H9 (cell line): ENCODE measurements around the gene SERINC1. TPM values are rescaled to one million over a fixed set of nuclear protein-coding genes. Genes with fewer than 3 reads are reported as not detected.

Experiments used
- DNase-seq: peaks from one replicate; pipeline ENCODE4 v3.0.0-alpha.2; 2017
- H2AFZ ChIP-seq: one replicate; pipeline ENCODE4 v1.6.1; 2013; ENCODE audit warnings: mild to moderate bottlenecking, low read length, control low read depth, moderate library complexity
- H2AK5ac ChIP-seq: 2 replicates; pipeline ENCODE4 v1.6.1; 2013; ENCODE audit warnings: low read length, control low read depth, mixed read lengths; ENCODE audit not compliant: insufficient read length
- H2BK120ac ChIP-seq: one replicate; pipeline ENCODE4 v1.6.1; 2013; ENCODE audit warnings: low read depth, mild to moderate bottlenecking, low read length, control low read depth, inconsistent platforms; ENCODE audit not compliant: poor library complexity, severe bottlenecking
- H2BK12ac ChIP-seq: 2 replicates; pipeline ENCODE4 v1.6.1; 2013; ENCODE audit warnings: low read length, control low read depth, mixed read lengths, low read depth; ENCODE audit not compliant: insufficient read length
- H2BK15ac ChIP-seq: 2 replicates; pipeline ENCODE4 v1.6.1; 2013; ENCODE audit warnings: low read depth, low read length, control low read depth
- H2BK20ac ChIP-seq: one replicate; pipeline ENCODE4 v1.6.1; 2013; ENCODE audit warnings: low read depth, mild to moderate bottlenecking, low read length, control low read depth, inconsistent platforms; ENCODE audit not compliant: poor library complexity, severe bottlenecking
- H2BK5ac ChIP-seq: 2 replicates; pipeline ENCODE4 v1.6.1; 2013; ENCODE audit warnings: low read length, control low read depth, mixed read lengths; ENCODE audit not compliant: insufficient read length
- H3K14ac ChIP-seq: 2 replicates; pipeline ENCODE4 v1.6.1; 2013; ENCODE audit warnings: low read length, control low read depth; ENCODE audit not compliant: insufficient read depth
- H3K18ac ChIP-seq: 2 replicates; pipeline ENCODE4 v1.6.1; 2013; ENCODE audit warnings: low read depth, mild to moderate bottlenecking, mixed read lengths, low read length, control low read depth; ENCODE audit not compliant: insufficient read length
- H3K23ac ChIP-seq: 2 replicates; pipeline ENCODE4 v1.6.1; 2013; ENCODE audit warnings: low read length, control low read depth, mixed read lengths, low read depth; ENCODE audit not compliant: insufficient read length
- H3K23me2 ChIP-seq: 2 replicates; pipeline ENCODE4 v1.6.1; 2013; ENCODE audit warnings: low read depth, mild to moderate bottlenecking, mixed read lengths, low read length, control low read depth; ENCODE audit not compliant: insufficient read length, poor library complexity, severe bottlenecking
- H3K27ac ChIP-seq: 2 replicates; pipeline ENCODE4 v1.5.1; 2013; ENCODE audit warnings: low read length, control low read depth, mixed read lengths, low read depth; ENCODE audit not compliant: insufficient read length
- H3K27me3 ChIP-seq: 2 replicates; pipeline ENCODE4 v1.6.1; 2013; ENCODE audit warnings: low read length, control low read depth, inconsistent platforms; ENCODE audit not compliant: insufficient read depth
- H3K4ac ChIP-seq: 2 replicates; pipeline ENCODE4 v1.6.1; 2013; ENCODE audit warnings: low read depth, mild to moderate bottlenecking, control low read depth, inconsistent platforms, low read length, moderate library complexity
- H3K4me1 ChIP-seq: 2 replicates; pipeline ENCODE4 v1.6.1; 2013; ENCODE audit warnings: low read length, control low read depth, inconsistent platforms; ENCODE audit not compliant: insufficient read depth
- H3K4me2 ChIP-seq: 2 replicates; pipeline ENCODE4 v1.6.1; 2013; ENCODE audit warnings: low read length, control low read depth, mixed read lengths; ENCODE audit not compliant: insufficient read length, insufficient read depth
- H3K56ac ChIP-seq: 2 replicates; pipeline ENCODE4 v1.6.1; 2013; ENCODE audit warnings: low read depth, mild to moderate bottlenecking, mixed read lengths, low read length, control low read depth; ENCODE audit not compliant: insufficient read length
- H3K79me1 ChIP-seq: 2 replicates; pipeline ENCODE4 v1.6.1; 2013; ENCODE audit warnings: low read depth, mild to moderate bottlenecking, moderate library complexity, low read length, control low read depth, inconsistent platforms; ENCODE audit not compliant: insufficient read depth, poor library complexity, severe bottlenecking
- H3K79me2 ChIP-seq: 2 replicates; pipeline ENCODE4 v1.6.1; 2013; ENCODE audit warnings: low read length, control low read depth, inconsistent platforms; ENCODE audit not compliant: insufficient read depth
- H3K9ac ChIP-seq: 2 replicates; pipeline ENCODE4 v1.6.1; 2013; ENCODE audit warnings: low read length, control low read depth, mixed read lengths; ENCODE audit not compliant: insufficient read length; ENCODE audit errors: extremely low read depth
- H3K9me3 ChIP-seq: one replicate; pipeline ENCODE4 v1.6.1; 2013; ENCODE audit warnings: low read depth, low read length, inconsistent platforms; ENCODE audit not compliant: control insufficient read depth
- H3T11ph ChIP-seq: one replicate; pipeline ENCODE4 v1.6.1; 2013; ENCODE audit warnings: mild to moderate bottlenecking, low read length, control low read depth, inconsistent platforms
- H4K20me1 ChIP-seq: one replicate; pipeline ENCODE4 v1.6.1; 2013; ENCODE audit not compliant: control insufficient read depth, insufficient read length, insufficient read depth
- H4K5ac ChIP-seq: 2 replicates; pipeline ENCODE4 v1.6.1; 2013; ENCODE audit warnings: low read depth, mild to moderate bottlenecking, mixed read lengths, low read length, control low read depth; ENCODE audit not compliant: insufficient read length
- H4K8ac ChIP-seq: replicated peaks from 2 replicates; pipeline ENCODE4 v1.6.1; 2013; ENCODE audit warnings: low read length, control low read depth, mixed read lengths, low read depth; ENCODE audit not compliant: insufficient read length
- H4K91ac ChIP-seq: 2 replicates; pipeline ENCODE4 v1.6.1; 2013; ENCODE audit warnings: low read depth, mild to moderate bottlenecking, moderate library complexity, mixed read lengths, low read length, control low read depth; ENCODE audit not compliant: insufficient read length
- H3K27ac Mint-ChIP-seq, 3 experiments: 2 replicates in 2 of 3; 3 replicates in 1 of 3; pipeline ENCODE4 v1.8.0; 2020 to 2021; ENCODE audit warnings: mixed read lengths in 3 of 3, mild to moderate bottlenecking in 1 of 3, moderate library complexity in 1 of 3
- H3K27me3 Mint-ChIP-seq: 2 replicates; pipeline ENCODE4 v1.8.0; 2021; ENCODE audit warnings: low read depth, mild to moderate bottlenecking, moderate library complexity, mixed read lengths
- H3K36me3 Mint-ChIP-seq, 3 experiments: 2 replicates in 2 of 3; 3 replicates in 1 of 3; pipeline ENCODE4 v1.8.0; 2020 to 2021; ENCODE audit warnings: low read depth in 3 of 3, mixed read lengths in 3 of 3; ENCODE audit not compliant: insufficient read depth in 1 of 3
- H3K4me1 Mint-ChIP-seq, 2 experiments: 2 replicates each; pipeline ENCODE4 v1.8.0; 2020; ENCODE audit warnings: mixed read lengths in 2 of 2
- H3K4me3 Mint-ChIP-seq, 2 experiments: 2 replicates in 1 of 2; 3 replicates in 1 of 2; pipeline ENCODE4 v1.8.0; 2020 to 2021; ENCODE audit warnings: mild to moderate bottlenecking in 2 of 2, mixed read lengths in 2 of 2, moderate library complexity in 1 of 2
- H3K9me3 Mint-ChIP-seq, 2 experiments: 2 replicates in 1 of 2; 3 replicates in 1 of 2; pipeline ENCODE4 v1.8.0; 2020; ENCODE audit warnings: mild to moderate bottlenecking in 2 of 2, mixed read lengths in 2 of 2, moderate library complexity in 1 of 2
- CTCF ChIP-seq: fragments of 200-600 bp; sonication (generic); conservative IDR thresholded peaks from 3 replicates; pipeline ENCODE4 v1.8.0; 2021; ENCODE audit warnings: antibody characterized with exemption, mild to moderate bottlenecking
- total RNA-seq: library from RNA; stranded (reverse); gene quantifications from 2 replicates; pipeline ENCODE4 v1.2.1, GENCODE V29; 2021

SERINC1 gene
- total RNA-seq, 1 experiment from 2014 or later = 48.4 TPM

- H3K27me3 Mint-ChIP-seq = peaks cover 1% of the 10 kb centered on the region
- no peak overlapping the region for H3K14ac ChIP-seq
- no peak overlapping the region for H2BK5ac ChIP-seq
- no peak overlapping the region for H3T11ph ChIP-seq
- no peak overlapping the region for H2BK15ac ChIP-seq
- H2BK12ac ChIP-seq = no peak overlapping the region
- no peak overlapping the region for H2BK120ac ChIP-seq
- no peaks in the 10 kb centered on the region for H3K9me3 ChIP-seq
- H3K4ac ChIP-seq = no peak overlapping the region
- H2AK5ac ChIP-seq = no peak overlapping the region
- H4K5ac ChIP-seq = no peak overlapping the region
- H3K23me2 ChIP-seq = no peaks in the 10 kb centered on the region
- peak; percentile 78 for TF ChIP-seq CTCF
- H3K4me1 ChIP-seq = no peaks in the 10 kb centered on the region
- no peak overlapping the region for H4K8ac ChIP-seq
- no peak overlapping the region for H2BK20ac ChIP-seq
- H3K27me3 ChIP-seq = no peaks in the 10 kb centered on the region
- no peak overlapping the region for H2AFZ ChIP-seq
- no peaks in the 10 kb centered on the region for H3K79me1 ChIP-seq
- no peak overlapping the region for H3K18ac ChIP-seq
- H3K56ac ChIP-seq = no peak overlapping the region
- H3K4me1 Mint-ChIP-seq = no peaks in the 10 kb centered on the region
- H3K27ac ChIP-seq = no peak overlapping the region
- H3K4me3 Mint-ChIP-seq = no peak overlapping the region
- no peaks in the 10 kb centered on the region for H4K20me1 ChIP-seq
- H3K79me2 ChIP-seq = peaks cover under 1% of the 10 kb centered on the region; the same call in 1 of the 2 replicates
- H3K23ac ChIP-seq = no peak overlapping the region
- no peak for DNase-seq
- H3K36me3 Mint-ChIP-seq = no peaks in the 10 kb centered on the region
- H3K9me3 Mint-ChIP-seq = no peaks in the 10 kb centered on the region
- H4K91ac ChIP-seq = no peak overlapping the region
- H3K9ac ChIP-seq = no peak overlapping the region
- no peak overlapping the region for H3K27ac Mint-ChIP-seq
- no peak overlapping the region for H3K4me2 ChIP-seq
These were observed 4.5 kb upstream of the SERINC1 start for GRCh38 chr6:122476131-122476530.
